Measurements from ENCODE around the gene NET1. TPM values are rescaled to one million over a fixed set of nuclear protein-coding genes. Genes with fewer than 3 reads are reported as not detected.

The NET1 gene
- total RNA-seq, 1 donor from 2014 or later = 47.5 TPM

DNA sequence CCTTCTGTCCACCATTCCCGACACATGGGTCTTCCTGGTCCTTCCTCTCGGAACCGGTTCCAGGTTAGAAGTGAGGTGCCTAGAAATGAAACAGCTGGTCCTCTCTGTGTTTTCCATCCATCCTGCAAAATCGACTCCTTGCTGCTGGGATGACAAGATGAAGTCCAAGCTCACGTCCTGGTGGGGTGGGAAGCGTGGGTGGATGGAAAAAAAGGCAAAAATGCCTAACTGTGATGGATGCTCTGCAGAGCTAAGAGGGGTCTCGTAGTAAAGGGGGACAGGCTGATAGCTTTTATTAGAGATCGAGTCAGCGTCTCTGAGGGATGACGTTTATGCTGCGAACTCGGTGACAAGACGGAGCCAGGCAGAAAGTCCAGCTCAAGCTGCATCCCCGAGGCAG is 72.9 kb downstream of the NET1 start:
- Mint-ChIP-seq H3K4me3 (ENCODE audit: unreplicated experiment) (no peak overlapping the region), H3K27ac (ENCODE audit: unreplicated experiment) (no peak overlapping the region), H3K4me1 (ENCODE audit: low read depth) (no peaks in the 10 kb centered on the region), H3K9me3 (ENCODE audit: low read depth) (no peaks in the 10 kb centered on the region), H3K27me3 (ENCODE audit: low read depth) (no peaks in the 10 kb centered on the region), H3K36me3 (ENCODE audit: low read depth) (no peaks in the 10 kb centered on the region)
- TF ChIP-seq, protein P1, sequence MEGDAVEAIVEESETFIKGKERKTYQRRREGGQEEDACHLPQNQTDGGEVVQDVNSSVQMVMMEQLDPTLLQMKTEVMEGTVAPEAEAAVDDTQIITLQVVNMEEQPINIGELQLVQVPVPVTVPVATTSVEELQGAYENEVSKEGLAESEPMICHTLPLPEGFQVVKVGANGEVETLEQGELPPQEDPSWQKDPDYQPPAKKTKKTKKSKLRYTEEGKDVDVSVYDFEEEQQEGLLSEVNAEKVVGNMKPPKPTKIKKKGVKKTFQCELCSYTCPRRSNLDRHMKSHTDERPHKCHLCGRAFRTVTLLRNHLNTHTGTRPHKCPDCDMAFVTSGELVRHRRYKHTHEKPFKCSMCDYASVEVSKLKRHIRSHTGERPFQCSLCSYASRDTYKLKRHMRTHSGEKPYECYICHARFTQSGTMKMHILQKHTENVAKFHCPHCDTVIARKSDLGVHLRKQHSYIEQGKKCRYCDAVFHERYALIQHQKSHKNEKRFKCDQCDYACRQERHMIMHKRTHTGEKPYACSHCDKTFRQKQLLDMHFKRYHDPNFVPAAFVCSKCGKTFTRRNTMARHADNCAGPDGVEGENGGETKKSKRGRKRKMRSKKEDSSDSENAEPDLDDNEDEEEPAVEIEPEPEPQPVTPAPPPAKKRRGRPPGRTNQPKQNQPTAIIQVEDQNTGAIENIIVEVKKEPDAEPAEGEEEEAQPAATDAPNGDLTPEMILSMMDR (IDR thresholded peaks at IDR 0.05) = no peak
- DNase-seq (ENCODE audit: low spot score) = no peak

- Mint-ChIP-seq H3K27me3 (ENCODE audit: low read depth) (no peaks in the 10 kb centered on the region), H3K4me3 (ENCODE audit: unreplicated experiment) (no peak overlapping the region), H3K4me1 (ENCODE audit: low read depth) (no peaks in the 10 kb centered on the region), H3K36me3 (ENCODE audit: low read depth) (no peaks in the 10 kb centered on the region), H3K9me3 (ENCODE audit: low read depth) (no peaks in the 10 kb centered on the region), H3K27ac (ENCODE audit: unreplicated experiment) (no peak overlapping the region)
- no peak for DNase-seq (ENCODE audit: low spot score)
- TF ChIP-seq, protein P1 (IDR thresholded peaks at IDR 0.05) = no peak
These were observed 73.8 kb downstream of the NET1 start for GRCh38 chr10:5485948-5486852.

GRCh38 chr10:5486853-5487235 is 74.5 kb downstream of the NET1 start:
- no peaks in the 10 kb centered on the region for H3K9me3 Mint-ChIP-seq (ENCODE audit: low read depth)

GRCh38 chr10:5488272-5489161 is 76.2 kb downstream of the NET1 start:
- no peaks in the 10 kb centered on the region for H3K27me3 Mint-ChIP-seq (ENCODE audit: low read depth)
- H3K4me1 Mint-ChIP-seq (ENCODE audit: low read depth) = no peaks in the 10 kb centered on the region
- no peak overlapping the region for H3K4me3 Mint-ChIP-seq (ENCODE audit: unreplicated experiment)
- H3K9me3 Mint-ChIP-seq (ENCODE audit: low read depth) = peaks cover 4% of the 10 kb centered on the region
- no peaks in the 10 kb centered on the region for H3K36me3 Mint-ChIP-seq (ENCODE audit: low read depth)
- no peak overlapping the region for H3K27ac Mint-ChIP-seq (ENCODE audit: unreplicated experiment)
- TF ChIP-seq, protein P1 (IDR thresholded peaks at IDR 0.05) = no peak
- no peak for DNase-seq (ENCODE audit: low spot score)

More at GRCh38 chr10:5486853-5487235, 74.5 kb downstream of the NET1 start:
- H3K27ac Mint-ChIP-seq (ENCODE audit: unreplicated experiment) = no peak overlapping the region
- no peaks in the 10 kb centered on the region for H3K36me3 Mint-ChIP-seq (ENCODE audit: low read depth)
- no peak overlapping the region for H3K4me3 Mint-ChIP-seq (ENCODE audit: unreplicated experiment)
- DNase-seq (ENCODE audit: low spot score) = no peak
- no peaks in the 10 kb centered on the region for H3K27me3 Mint-ChIP-seq (ENCODE audit: low read depth)
- H3K4me1 Mint-ChIP-seq (ENCODE audit: low read depth) = no peaks in the 10 kb centered on the region
- TF ChIP-seq, protein P1 (IDR thresholded peaks at IDR 0.05) = no peak

GRCh38 chr10:5490032-5490431 is 77.7 kb downstream of the NET1 start:
- no peaks in the 10 kb centered on the region for H3K4me1 Mint-ChIP-seq (ENCODE audit: low read depth)
- H3K9me3 Mint-ChIP-seq (ENCODE audit: low read depth) = peaks cover 4% of the 10 kb centered on the region
- H3K27ac Mint-ChIP-seq (ENCODE audit: unreplicated experiment) = no peak overlapping the region
- no peak overlapping the region for H3K4me3 Mint-ChIP-seq (ENCODE audit: unreplicated experiment)
- no peaks in the 10 kb centered on the region for H3K27me3 Mint-ChIP-seq (ENCODE audit: low read depth)
- TF ChIP-seq, protein P1 (IDR thresholded peaks at IDR 0.05) = no peak
- no peak for DNase-seq (ENCODE audit: low spot score)
- H3K36me3 Mint-ChIP-seq (ENCODE audit: low read depth) = no peaks in the 10 kb centered on the region
